Stimulated activated CD4-positive, alpha-beta T cell treated with anti-CD3 and anti-CD28 coated beads, Interleukin-2, amount 100 ng/mL, for 4 hours (primary cell): ENCODE measurements around the gene AIRE.

Source experiments
- DNase-seq: peaks from one replicate; pipeline ENCODE4 v3.0.0-alpha.2; 2020; ENCODE audit warnings: low read depth

The AIRE gene

GRCh38 chr21:44324854-44325107 lies 39.1 kb downstream of the AIRE start:
- no peak for DNase-seq

GRCh38 chr21:44325386-44326271 lies 40.0 kb downstream of the AIRE start:
- DNase-seq: no peak

- no peak for DNase-seq
These were observed 40.6 kb downstream of the AIRE start for GRCh38 chr21:44326272-44326647.

GRCh38 chr21:44326716-44327602 lies 41.3 kb downstream of the AIRE start:
- DNase-seq: no peak

- no peak for DNase-seq
These were observed 41.9 kb downstream of the AIRE start for GRCh38 chr21:44327603-44327974.

GRCh38 chr21:44328242-44328895 lies 42.7 kb downstream of the AIRE start:
- DNase-seq: no peak

GRCh38 chr21:44329086-44329889 lies 43.6 kb downstream of the AIRE start:
- DNase-seq: no peak

- no peak for DNase-seq
These were observed 44.5 kb downstream of the AIRE start for GRCh38 chr21:44329971-44330681.

- no peak for DNase-seq
These were observed 45.0 kb downstream of the AIRE start for GRCh38 chr21:44330698-44331097.

GRCh38 chr21:44331209-44331608 lies 45.5 kb downstream of the AIRE start:
- DNase-seq: no peak

GRCh38 chr21:44331650-44332307 lies 46.1 kb downstream of the AIRE start:
- DNase-seq: no peak

GRCh38 chr21:44332383-44332782 lies 46.7 kb downstream of the AIRE start:
- no peak for DNase-seq

GRCh38 chr21:44332965-44333364 lies 47.3 kb downstream of the AIRE start:
- no peak for DNase-seq

GRCh38 chr21:44333509-44334328 lies 48.0 kb downstream of the AIRE start:
- no peak for DNase-seq

GRCh38 chr21:44334329-44335030 lies 48.8 kb downstream of the AIRE start:
- DNase-seq: no peak

GRCh38 chr21:44335266-44336059 lies 49.8 kb downstream of the AIRE start:
- DNase-seq: no peak

- DNase-seq: no peak
These were observed 51.8 kb downstream of the AIRE start for GRCh38 chr21:44337449-44337848.
